SK-N-SH (cell line): Measurements from ENCODE around the gene SLC31A1. TPM values are rescaled to one million over a fixed set of nuclear protein-coding genes. Genes with fewer than 3 reads are reported as not detected.

Source experiments
- CTCF ChIA-PET: fragments of 300-600, 350-600 bp; formaldehyde crosslinking; extraction: SDS; loops from one replicate; lab custom pipeline; 2021; lab: Yijun Ruan, JAX
- POLR2A ChIA-PET: fragments of 350-600 bp; sonication (Branson Sonifier 250); formaldehyde crosslinking; extraction: SDS; loops from one replicate; lab custom pipeline; 2020; ENCODE audit warnings: antibody characterized with exemption, inconsistent platforms; lab: Yijun Ruan, JAX
- DNase-seq: peaks from one replicate; pipeline ENCODE4 v3.0.0; 2012
- H2AFZ ChIP-seq: fragments of 200-600 bp; sonication (generic); 2 replicates; pipeline ENCODE4 v1.8.1; 2016; ENCODE audit warnings: antibody characterized with exemption, mild to moderate bottlenecking, low read depth
- H3F3A ChIP-seq: fragments of 200-600 bp; sonication (generic); replicated peaks from 2 replicates; pipeline ENCODE3; 2016; ENCODE audit warnings: antibody characterized with exemption, mild to moderate bottlenecking; ENCODE audit not compliant: insufficient read depth
- H3K27ac ChIP-seq, 2 experiments: fragments of 200-500 bp in 1 of 2; fragments of 200-600 bp in 1 of 2; sonication (Bioruptor generic) in 1 of 2; sonication (generic), shearing (Covaris generic) in 1 of 2; 2 replicates each; pipeline versions ENCODE4 v1.5.1 to v1.6.1; 2014 to 2016; ENCODE audit warnings: low read depth in 2 of 2, inconsistent platforms in 1 of 2, low read length in 1 of 2, mild to moderate bottlenecking in 1 of 2, mixed read lengths in 1 of 2
- H3K27me3 ChIP-seq: fragments of 200-600 bp; sonication (generic), shearing (Covaris generic); 2 replicates; pipeline ENCODE4 v1.6.1; 2016; ENCODE audit warnings: mixed run types; ENCODE audit not compliant: insufficient read depth
- H3K36me3 ChIP-seq, 2 experiments: fragments of 200-500 bp in 1 of 2; fragments of 200-600 bp in 1 of 2; sonication (Bioruptor generic) in 1 of 2; sonication (generic) in 1 of 2; replicated peaks in 1 of 2; 2 replicates each; pipeline versions ENCODE3 to v1.5.1; 2014 to 2016; ENCODE audit warnings: low read length in 1 of 2, mild to moderate bottlenecking in 1 of 2; ENCODE audit not compliant: insufficient read depth in 2 of 2, control insufficient read depth in 1 of 2
- H3K4me1 ChIP-seq, 2 experiments: fragments of 200-500 bp in 1 of 2; fragments of 200-600 bp in 1 of 2; sonication (Bioruptor generic) in 1 of 2; sonication (generic), shearing (Covaris generic) in 1 of 2; 2 replicates each; pipeline versions ENCODE4 v1.5.1 to v1.6.1; 2014 to 2016; ENCODE audit warnings: low read depth in 1 of 2, low read length in 1 of 2, mixed run types in 1 of 2; ENCODE audit not compliant: insufficient read depth in 2 of 2, control insufficient read depth in 1 of 2
- H3K4me2 ChIP-seq: fragments of 200-600 bp; sonication (generic), shearing (Covaris generic); 2 replicates; pipeline ENCODE4 v1.6.1; 2017; ENCODE audit warnings: mixed run types
- H3K4me3 ChIP-seq, 2 experiments: fragments of 200-500 bp in 1 of 2; fragments of 200-600 bp in 1 of 2; sonication (Bioruptor generic) in 1 of 2; sonication (generic), shearing (Covaris generic) in 1 of 2; 2 replicates each; pipeline versions ENCODE4 v1.5.1 to v1.8.1; 2014 to 2016; ENCODE audit warnings: low read depth in 2 of 2, inconsistent platforms in 1 of 2, low read length in 1 of 2, mild to moderate bottlenecking in 1 of 2, mixed read lengths in 1 of 2, moderate library complexity in 1 of 2
- H3K79me2 ChIP-seq: fragments of 200-600 bp; sonication (generic); 2 replicates; pipeline ENCODE4 v1.8.1; 2017; ENCODE audit warnings: mild to moderate bottlenecking; ENCODE audit not compliant: insufficient read depth
- H3K9ac ChIP-seq: fragments of 200-600 bp; sonication (generic); 2 replicates; pipeline ENCODE4 v1.6.1; 2017; ENCODE audit warnings: mixed run types
- H3K9me2 ChIP-seq: fragments of 200-600 bp; sonication (generic); 2 replicates; pipeline ENCODE4 v1.6.1; 2017; ENCODE audit warnings: mixed run types
- H3K9me3 ChIP-seq: fragments of 200-600 bp; sonication (generic); 2 replicates; pipeline ENCODE4 v1.6.1; 2017; ENCODE audit warnings: mixed run types, mild to moderate bottlenecking, moderate library complexity
- H4K20me1 ChIP-seq: fragments of 200-600 bp; sonication (generic); 2 replicates; pipeline ENCODE4 v1.6.1; 2017; ENCODE audit warnings: mild to moderate bottlenecking, mixed run types; ENCODE audit not compliant: insufficient read depth
- EZH2phosphoT487 ChIP-seq: fragments of 200-600 bp; sonication (generic); IDR thresholded peaks from 2 replicates; pipeline ENCODE4 v1.6.1; 2017; ENCODE audit warnings: low read depth, mixed run types, mild to moderate bottlenecking, antibody characterized with exemption, moderate library complexity, borderline replicate concordance
- FOXJ3 ChIP-seq: sonication (generic); formaldehyde crosslinking; IDR thresholded peaks from 2 replicates; pipeline ENCODE4 v1.5.1; 2020; ENCODE audit warnings: mild to moderate bottlenecking, missing genetic modification reagents
- FOXM1 ChIP-seq: IDR thresholded peaks from 2 replicates; pipeline ENCODE4 v1.4.0; 2012; ENCODE audit warnings: low read depth, mild to moderate bottlenecking
- GATA2 ChIP-seq: sonication (generic); formaldehyde crosslinking; IDR thresholded peaks from 2 replicates; pipeline ENCODE4 v1.5.0; 2020; ENCODE audit warnings: mild to moderate bottlenecking, missing genetic modification reagents
- IRF3 ChIP-seq: fragments of 150-350 bp; IDR thresholded peaks from 2 replicates; pipeline ENCODE4 v1.6.1; 2016; ENCODE audit warnings: mild to moderate bottlenecking, low read depth, low read length
- MAX ChIP-seq: IDR thresholded peaks from 2 replicates; pipeline ENCODE4 v1.4.0; 2012; ENCODE audit warnings: low read depth
- MXI1 ChIP-seq: IDR thresholded peaks from 2 replicates; pipeline ENCODE4 v1.6.1; 2012; ENCODE audit warnings: mild to moderate bottlenecking, low read depth, low read length, improper control_type of control experiment
- POLR2AphosphoS5 ChIP-seq: IDR thresholded peaks from 2 replicates; pipeline ENCODE4 v1.6.1; 2012; ENCODE audit warnings: low read depth, low read length
- RAD21 ChIP-seq: IDR thresholded peaks from 2 replicates; pipeline ENCODE4 v1.6.1; 2012; ENCODE audit warnings: mild to moderate bottlenecking, low read length
- SIN3A ChIP-seq: IDR thresholded peaks from 2 replicates; pipeline ENCODE4 v1.6.1; 2012; ENCODE audit warnings: low read depth, mild to moderate bottlenecking, low read length, moderate library complexity, borderline replicate concordance
- SMC3 ChIP-seq: IDR thresholded peaks from 2 replicates; pipeline ENCODE4 v1.6.1; 2012; ENCODE audit warnings: low read depth, low read length, improper control_type of control experiment
- TAF1 ChIP-seq: IDR thresholded peaks from 2 replicates; pipeline ENCODE4 v1.6.1; 2012; ENCODE audit warnings: low read depth, mild to moderate bottlenecking, low read length, moderate library complexity, borderline replicate concordance
- USF1 ChIP-seq: IDR thresholded peaks from 2 replicates; pipeline ENCODE4 v1.4.0; 2012; ENCODE audit warnings: low read depth, borderline replicate concordance
- USF2 ChIP-seq: fragments of 150-350 bp; IDR thresholded peaks from 2 replicates; pipeline ENCODE4 v1.6.1; 2017; ENCODE audit warnings: antibody characterized with exemption, low read length, low read depth, borderline replicate concordance
- ZBTB33 ChIP-seq: IDR thresholded peaks from 2 replicates; pipeline ENCODE4 v1.4.0; 2012; ENCODE audit warnings: low read depth, borderline replicate concordance
- WGBS: methylation state at CpG from one replicate; pipeline ENCODE4 v1.1.6; 2017; ENCODE audit warnings: low lambda C conversion rate; 5-methylcytosine and 5-hydroxymethylcytosine counted together
- polyA plus RNA-seq, 3 experiments: library from polyadenylated mRNA; depleted of rRNA; stranded (reverse); fragments of >200 nt; gene quantifications; 2 replicates each; pipeline ENCODE4 v1.2.3, GENCODE V29; 2012

SLC31A1 gene
- polyA plus RNA-seq, 1 of the 3 experiments (the other 2 are of a cell fraction), result 7.7 TPM

GRCh38 chr9:113227436-113227835, 6.1 kb downstream of the SLC31A1 start:
- no peak for TF ChIP-seq GATA2 (CRISPR knock-in tag)
- no peak for TF ChIP-seq ZBTB33
- no peak for TF ChIP-seq USF2
- no peak for TF ChIP-seq USF1
- TF ChIP-seq RAD21, result no peak
- no peak for TF ChIP-seq FOXM1
- no peak for TF ChIP-seq POLR2AphosphoS5
- TF ChIP-seq EZH2phosphoT487, result no peak
- Histone ChIP-seq H3K9me3 (no peaks in the 10 kb centered on the region), H3F3A (no peaks in the 10 kb centered on the region), H3K4me1 (peaks cover 0 to 3% of the 10 kb centered on the region in 2 experiments; a peak in 3 of 4 replicates), H3K27ac (no peak overlapping the region), H3K27me3 (no peaks in the 10 kb centered on the region), H2AFZ (no peak overlapping the region), H3K79me2 (peaks cover 36% of the 10 kb centered on the region), H3K4me3 (no peak overlapping the region), H3K36me3 (peaks cover 3 to 8% of the 10 kb centered on the region in 2 experiments), H3K9ac (no peak overlapping the region), H4K20me1 (no peaks in the 10 kb centered on the region), H3K9me2 (no peaks in the 10 kb centered on the region), H3K4me2 (no peak overlapping the region)
- WGBS, result 33% methylated on average over 1 of the region's 1 CpG
- ChIA-PET POLR2A (interaction anchor here (1.4 kb wide), 1 partner anchor 48 kb away, joined by 3 read pairs; the partner anchor contains the start of genes CDC26 and PRPF4), CTCF (interaction anchor here (1.3 kb wide), 1 partner anchor 48 kb away, joined by 7 read pairs; the partner anchor contains the start of genes CDC26 and PRPF4)
- DNase-seq, result no peak

GRCh38 chr9:113228130-113228665, 6.9 kb downstream of the SLC31A1 start:
- H2AFZ ChIP-seq, result no peak overlapping the region
- ChIA-PET CTCF (interaction anchor here (1.3 kb wide), 1 partner anchor 47 kb away, joined by 7 read pairs; the partner anchor contains the start of genes CDC26 and PRPF4), POLR2A (interaction anchor here (1.4 kb wide), 1 partner anchor 47 kb away, joined by 3 read pairs; the partner anchor contains the start of genes CDC26 and PRPF4)
- H3F3A ChIP-seq, result no peaks in the 10 kb centered on the region
- peaks cover 28% of the 10 kb centered on the region for H3K79me2 ChIP-seq
- no peaks in the 10 kb centered on the region for H3K27me3 ChIP-seq
- no peak overlapping the region for H3K4me3 ChIP-seq
- H3K27ac ChIP-seq, result no peak overlapping the region
- no peak overlapping the region for H3K4me2 ChIP-seq
- H3K36me3 ChIP-seq, result peaks cover 3 to 8% of the 10 kb centered on the region in 2 experiments
- no peak overlapping the region for H3K9ac ChIP-seq
- TF ChIP-seq POLR2AphosphoS5, result no peak
- TF ChIP-seq TAF1, result no peak
- TF ChIP-seq IRF3, result no peak
- no peak for TF ChIP-seq FOXJ3 (CRISPR knock-in tag)
- no peak for TF ChIP-seq SIN3A
- no peak for TF ChIP-seq MXI1
- no peak for TF ChIP-seq SMC3
- TF ChIP-seq FOXM1, result no peak
- no peak for TF ChIP-seq MAX
- H3K4me1 ChIP-seq, result no peaks in the 10 kb centered on the region; a peak in 2 of 4 replicates
- H3K9me3 ChIP-seq, result no peaks in the 10 kb centered on the region
- H4K20me1 ChIP-seq, result no peaks in the 10 kb centered on the region
- WGBS, result 69% methylated on average over 3 of the region's 3 CpGs
- no peak for DNase-seq
- no peaks in the 10 kb centered on the region for H3K9me2 ChIP-seq
